A549 treated with AZD9567 at 1 μM for 4 hours (cell line): Measurements from ENCODE around the gene ICAM5. TPM values are rescaled to one million over a fixed set of nuclear protein-coding genes. Genes with fewer than 3 reads are reported as not detected.

Source experiments
- total RNA-seq: library from RNA; stranded (reverse); fragments of 200-300 nt; extraction: Qiagen RNA extraction; gene quantifications from 5 replicates; pipeline ENCODE4 v1.2.3, GENCODE V29; 2022; ENCODE audit not compliant: insufficient read depth

ICAM5 gene, protein sequence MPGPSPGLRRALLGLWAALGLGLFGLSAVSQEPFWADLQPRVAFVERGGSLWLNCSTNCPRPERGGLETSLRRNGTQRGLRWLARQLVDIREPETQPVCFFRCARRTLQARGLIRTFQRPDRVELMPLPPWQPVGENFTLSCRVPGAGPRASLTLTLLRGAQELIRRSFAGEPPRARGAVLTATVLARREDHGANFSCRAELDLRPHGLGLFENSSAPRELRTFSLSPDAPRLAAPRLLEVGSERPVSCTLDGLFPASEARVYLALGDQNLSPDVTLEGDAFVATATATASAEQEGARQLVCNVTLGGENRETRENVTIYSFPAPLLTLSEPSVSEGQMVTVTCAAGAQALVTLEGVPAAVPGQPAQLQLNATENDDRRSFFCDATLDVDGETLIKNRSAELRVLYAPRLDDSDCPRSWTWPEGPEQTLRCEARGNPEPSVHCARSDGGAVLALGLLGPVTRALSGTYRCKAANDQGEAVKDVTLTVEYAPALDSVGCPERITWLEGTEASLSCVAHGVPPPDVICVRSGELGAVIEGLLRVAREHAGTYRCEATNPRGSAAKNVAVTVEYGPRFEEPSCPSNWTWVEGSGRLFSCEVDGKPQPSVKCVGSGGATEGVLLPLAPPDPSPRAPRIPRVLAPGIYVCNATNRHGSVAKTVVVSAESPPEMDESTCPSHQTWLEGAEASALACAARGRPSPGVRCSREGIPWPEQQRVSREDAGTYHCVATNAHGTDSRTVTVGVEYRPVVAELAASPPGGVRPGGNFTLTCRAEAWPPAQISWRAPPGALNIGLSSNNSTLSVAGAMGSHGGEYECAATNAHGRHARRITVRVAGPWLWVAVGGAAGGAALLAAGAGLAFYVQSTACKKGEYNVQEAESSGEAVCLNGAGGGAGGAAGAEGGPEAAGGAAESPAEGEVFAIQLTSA
- 0.46 to 1.4 TPM (median 1.1 TPM) in 4 of 5 replicates, not detected in the other for total RNA-seq

DNA sequence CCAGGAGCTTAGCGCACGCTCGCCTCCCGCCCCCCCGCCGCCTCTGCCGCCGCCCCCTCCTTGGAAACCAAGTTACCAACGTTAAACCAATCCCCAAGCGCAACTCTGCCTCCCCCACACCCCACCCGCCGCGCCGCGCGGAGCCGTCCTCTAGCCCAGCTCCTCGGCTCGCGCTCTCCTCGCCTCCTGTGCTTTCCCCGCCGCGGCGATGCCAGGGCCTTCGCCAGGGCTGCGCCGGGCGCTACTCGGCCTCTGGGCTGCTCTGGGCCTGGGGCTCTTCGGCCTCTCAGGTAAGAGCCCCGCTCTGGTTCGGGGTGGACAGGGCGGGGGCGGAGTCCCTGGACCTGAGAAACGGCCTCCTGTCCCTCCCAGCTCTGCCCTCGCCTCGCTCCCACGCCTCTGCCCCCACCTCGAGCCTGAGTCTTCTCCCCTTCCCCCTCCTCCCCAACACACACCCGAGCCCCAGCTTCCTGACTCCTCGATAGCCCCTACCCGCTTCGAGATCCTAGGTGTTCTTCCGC is at the start of gene ICAM5:
ICAM5 (plus strand) TSS at position 117 of the 521 bp plus-strand sequence; CDS start at position 209, 92 bp downstream.

DNA sequence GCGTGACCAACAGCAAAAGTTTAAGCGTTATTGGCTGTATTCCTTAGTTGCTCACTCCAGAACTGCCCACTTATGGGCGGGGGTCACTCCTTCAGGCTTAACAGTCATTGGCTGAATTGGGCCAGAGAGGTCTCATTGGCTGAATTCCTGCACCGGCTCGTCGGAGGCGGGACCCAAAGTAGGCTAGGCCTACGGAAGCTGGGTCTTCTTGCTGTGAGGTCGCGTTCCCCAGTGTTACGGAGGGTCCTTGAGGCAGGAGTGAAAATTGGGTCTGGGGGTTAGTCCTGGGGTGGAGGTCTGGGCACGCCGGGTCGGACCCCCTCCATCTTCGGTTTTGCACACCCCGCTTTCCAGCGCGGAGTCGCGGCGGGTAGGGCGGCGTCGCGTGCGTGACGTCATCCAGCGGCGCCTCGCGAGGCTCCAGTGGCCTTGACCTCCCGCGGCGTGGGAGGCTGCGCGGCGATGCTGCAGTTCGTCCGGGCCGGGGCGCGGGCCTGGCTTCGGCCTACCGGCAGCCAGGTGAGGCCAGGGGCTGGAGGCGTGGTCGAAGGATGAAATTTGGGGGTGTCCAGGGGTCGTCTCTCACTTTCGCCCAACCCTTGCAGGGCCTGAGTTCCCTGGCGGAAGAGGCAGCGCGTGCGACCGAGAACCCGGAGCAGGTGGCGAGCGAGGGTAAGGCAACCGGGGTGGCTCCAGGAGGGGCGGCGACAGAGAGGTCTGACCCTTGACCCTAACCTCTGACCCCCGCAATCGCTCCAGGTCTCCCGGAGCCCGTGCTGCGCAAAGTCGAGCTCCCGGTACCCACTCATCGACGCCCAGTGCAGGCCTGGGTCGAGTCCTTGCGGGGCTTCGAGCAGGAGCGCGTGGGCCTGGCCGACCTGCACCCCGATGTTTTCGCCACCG is 37.7 kb upstream of the ICAM5 start, which contains the start of gene MRPL4:
MRPL4 (plus strand) TSS at position 423 of the 903 bp plus-strand sequence; CDS start at position 463, 40 bp downstream.

DNA sequence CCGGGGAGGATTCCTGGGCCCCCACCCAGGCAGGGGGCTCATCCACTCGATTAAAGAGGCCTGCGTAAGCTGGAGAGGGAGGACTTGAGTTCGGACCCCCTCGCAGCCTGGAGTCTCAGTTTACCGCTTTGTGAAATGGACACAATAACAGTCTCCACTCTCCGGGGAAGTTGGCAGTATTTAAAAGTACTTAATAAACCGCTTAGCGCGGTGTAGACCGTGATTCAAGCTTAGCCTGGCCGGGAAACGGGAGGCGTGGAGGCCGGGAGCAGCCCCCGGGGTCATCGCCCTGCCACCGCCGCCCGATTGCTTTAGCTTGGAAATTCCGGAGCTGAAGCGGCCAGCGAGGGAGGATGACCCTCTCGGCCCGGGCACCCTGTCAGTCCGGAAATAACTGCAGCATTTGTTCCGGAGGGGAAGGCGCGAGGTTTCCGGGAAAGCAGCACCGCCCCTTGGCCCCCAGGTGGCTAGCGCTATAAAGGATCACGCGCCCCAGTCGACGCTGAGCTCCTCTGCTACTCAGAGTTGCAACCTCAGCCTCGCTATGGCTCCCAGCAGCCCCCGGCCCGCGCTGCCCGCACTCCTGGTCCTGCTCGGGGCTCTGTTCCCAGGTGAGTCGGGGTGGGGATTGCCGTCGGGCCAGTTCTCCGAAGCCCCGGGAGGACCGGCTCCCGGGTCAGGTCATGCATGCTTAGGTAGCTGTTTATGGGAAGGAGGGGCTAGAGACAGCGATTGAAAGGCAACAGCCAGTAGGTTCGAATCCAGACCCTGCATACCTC is 18.9 kb upstream of the ICAM5 start, which contains the start of gene ICAM1:
ICAM1 (plus strand) TSS at position 505 of the 779 bp plus-strand sequence; CDS start at position 545, 40 bp downstream.

DNA sequence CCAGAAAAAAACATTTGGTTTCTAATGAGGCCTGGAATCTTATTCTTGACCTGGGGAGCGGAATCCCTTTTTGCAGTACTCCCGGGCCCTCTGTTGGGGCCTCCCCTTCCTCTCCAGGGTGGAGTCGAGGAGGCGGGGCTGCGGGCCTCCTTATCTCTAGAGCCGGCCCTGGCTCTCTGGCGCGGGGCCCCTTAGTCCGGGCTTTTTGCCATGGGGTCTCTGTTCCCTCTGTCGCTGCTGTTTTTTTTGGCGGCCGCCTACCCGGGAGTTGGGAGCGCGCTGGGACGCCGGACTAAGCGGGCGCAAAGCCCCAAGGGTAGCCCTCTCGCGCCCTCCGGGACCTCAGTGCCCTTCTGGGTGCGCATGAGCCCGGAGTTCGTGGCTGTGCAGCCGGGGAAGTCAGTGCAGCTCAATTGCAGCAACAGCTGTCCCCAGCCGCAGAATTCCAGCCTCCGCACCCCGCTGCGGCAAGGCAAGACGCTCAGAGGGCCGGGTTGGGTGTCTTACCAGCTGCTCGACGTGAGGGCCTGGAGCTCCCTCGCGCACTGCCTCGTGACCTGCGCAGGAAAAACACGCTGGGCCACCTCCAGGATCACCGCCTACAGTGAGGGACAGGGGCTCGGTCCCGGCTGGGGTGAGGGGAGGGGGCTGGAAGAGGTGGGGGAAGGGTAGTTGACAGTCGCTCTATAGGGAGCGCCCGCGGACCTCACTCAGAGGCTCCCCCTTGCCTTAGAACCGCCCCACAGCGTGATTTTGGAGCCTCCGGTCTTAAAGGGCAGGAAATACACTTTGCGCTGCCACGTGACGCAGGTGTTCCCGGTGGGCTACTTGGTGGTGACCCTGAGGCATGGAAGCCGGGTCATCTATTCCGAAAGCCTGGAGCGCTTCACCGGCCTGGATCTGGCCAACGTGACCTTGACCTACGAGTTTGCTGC is 2.7 kb upstream of the ICAM5 start, which contains the start of gene ICAM4:
ICAM4 (plus strand) TSS at position 153 of the 935 bp plus-strand sequence; CDS start at position 211, 58 bp downstream.

DNA sequence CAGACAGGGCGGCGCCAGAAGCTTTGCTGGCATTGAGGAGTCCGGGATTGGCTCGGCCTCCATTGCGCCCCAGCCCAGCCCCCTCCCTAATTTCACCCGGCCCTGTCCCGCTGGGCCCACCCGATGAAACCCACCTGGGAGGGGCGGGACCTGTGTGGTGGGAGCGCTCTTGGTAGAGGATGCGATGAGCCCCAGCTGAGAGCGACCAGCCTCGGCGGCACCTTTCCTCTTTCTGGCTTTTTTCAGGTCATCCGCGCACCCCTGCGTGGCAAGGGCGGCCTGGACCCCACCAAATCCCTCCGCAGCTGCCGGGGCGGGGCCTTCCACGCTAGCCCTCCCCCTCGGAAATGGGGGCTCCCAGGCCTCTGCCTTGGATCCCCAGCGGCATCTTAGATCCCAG is 19.7 kb downstream of the ICAM5 start, which contains the start of gene ZGLP1:
ZGLP1 (minus strand) TSS at position 393 of the 400 bp plus-strand sequence.

DNA sequence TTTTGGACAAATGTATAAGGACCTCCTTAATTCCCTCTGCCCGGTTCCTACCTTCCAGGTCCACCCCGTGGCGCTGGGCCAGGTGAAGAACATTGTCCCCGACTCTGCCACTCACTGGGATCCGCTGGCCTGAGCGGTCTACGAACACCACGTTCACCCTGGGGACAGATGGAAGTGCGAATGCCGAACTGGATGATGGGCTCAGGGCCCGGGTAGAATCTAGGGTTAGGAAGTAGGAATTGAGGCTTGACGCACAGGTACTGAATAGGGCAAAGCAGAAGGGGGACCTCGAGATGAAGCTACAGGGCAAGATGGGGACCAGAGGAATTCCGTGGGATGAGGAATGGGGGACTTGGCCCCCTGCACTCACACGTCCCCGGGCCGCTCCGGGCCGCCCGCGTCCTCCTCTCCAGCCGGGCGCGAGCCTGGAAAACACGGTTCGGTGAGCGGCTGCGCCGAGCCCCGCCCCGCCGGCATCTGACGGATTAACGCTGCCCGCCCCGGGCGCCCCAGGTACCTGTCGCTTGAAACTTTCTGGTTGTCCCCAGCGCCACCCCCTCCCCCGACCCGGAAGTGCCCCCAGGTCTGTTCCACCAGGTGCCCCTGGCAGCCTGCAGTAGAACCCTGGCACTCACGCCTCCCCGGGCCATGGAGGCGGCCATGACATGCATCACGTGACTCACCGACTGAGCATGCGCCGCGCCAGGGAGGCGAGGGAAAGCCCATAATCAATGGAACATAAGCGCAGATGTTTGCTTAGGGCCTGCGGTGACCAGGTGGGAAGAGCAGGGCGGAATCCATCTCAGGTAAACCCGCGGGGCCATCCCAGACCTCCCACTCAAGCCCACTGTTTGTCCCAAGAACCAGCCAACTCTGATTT is 25.8 kb downstream of the ICAM5 start, which contains the start of gene FDX2:
FDX2 (minus strand) TSS at position 681 of the 880 bp plus-strand sequence; CDS start at position 662, 19 bp downstream.

DNA sequence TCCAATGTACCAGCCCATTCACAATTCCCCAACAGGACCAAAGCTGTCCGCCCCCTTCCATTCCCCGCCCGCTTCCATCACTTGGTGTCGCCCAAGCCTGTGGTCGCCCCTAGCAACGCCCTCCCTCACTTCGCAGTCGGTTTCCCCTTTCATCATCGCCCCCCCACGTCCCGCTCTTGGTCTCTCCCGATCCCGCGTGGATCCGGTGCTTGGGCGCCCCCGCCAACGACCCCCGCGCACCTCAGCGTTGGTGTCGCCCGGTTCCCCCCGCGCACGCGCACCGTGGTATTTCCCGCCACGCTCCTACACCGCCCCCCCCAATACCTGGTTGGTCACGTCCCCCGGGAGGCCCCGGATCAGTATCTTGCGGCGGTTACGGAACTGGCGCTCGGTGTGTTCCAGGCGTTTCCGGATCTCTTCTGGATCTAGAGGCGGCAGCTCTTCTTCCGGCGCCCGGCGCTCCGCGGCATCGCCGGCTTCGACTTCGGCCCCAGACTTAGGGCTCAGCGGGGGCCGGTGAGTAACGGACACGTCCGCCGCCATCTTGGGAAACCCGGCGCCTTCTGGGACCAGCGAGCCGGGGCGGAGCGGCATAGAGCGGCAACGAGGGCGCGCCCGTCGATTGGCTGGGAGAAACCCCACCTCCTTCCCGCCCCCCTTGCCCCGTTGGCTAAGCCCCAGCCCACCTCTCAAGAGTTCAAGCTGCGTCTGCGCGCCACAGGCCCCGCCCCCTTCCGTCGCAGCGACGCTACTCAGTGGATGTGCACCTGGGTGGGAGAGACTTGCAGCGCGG is 43.4 kb downstream of the ICAM5 start, which contains the start of gene RAVER1:
RAVER1 (minus strand) TSS at position 565 of the 793 bp plus-strand sequence; CDS start at position 543, 22 bp downstream.

DNA sequence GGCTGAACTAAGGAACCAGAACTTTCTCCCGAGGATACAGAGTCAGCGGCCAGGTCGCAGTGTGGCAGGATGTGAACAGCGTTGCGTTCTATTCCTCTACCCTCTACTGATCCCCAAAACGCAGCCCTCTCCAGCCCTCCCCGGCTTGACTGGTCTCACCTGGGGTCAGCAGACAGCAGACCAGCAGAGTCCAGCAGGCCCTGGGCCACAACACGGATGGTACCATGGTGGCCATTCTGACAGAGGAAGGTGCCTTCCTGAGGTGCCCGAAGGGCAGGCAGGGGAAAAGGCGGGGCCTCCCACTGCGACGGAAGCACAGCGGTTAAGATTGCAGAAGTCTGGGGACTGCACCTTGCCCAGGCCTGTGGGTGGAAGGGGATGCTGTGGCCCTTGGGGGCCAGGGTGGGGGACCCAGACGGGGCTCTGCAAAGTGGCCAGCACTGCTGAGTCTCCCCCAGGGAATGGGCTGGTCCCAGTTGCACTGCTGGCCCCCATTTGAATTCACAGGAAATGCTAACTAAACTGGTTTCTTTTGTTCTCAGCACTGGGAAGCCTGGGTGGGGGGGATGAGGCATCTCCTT is 49.7 kb downstream of the ICAM5 start, which contains the start of gene ICAM3:
ICAM3 (minus strand) TSS at position 245 of the 581 bp plus-strand sequence; CDS start at position 235, 10 bp downstream.

Other genes with a start within 250 kb of the ICAM5 start
- gene SHFL, start 203.6 kb upstream of the ICAM5 start, total RNA-seq, result 4.8 to 8.3 TPM (median 6.9 TPM) in 5 replicates
- gene ANGPTL6, start 187.3 kb upstream of the ICAM5 start, total RNA-seq, result 0.06 to 0.22 TPM (median 0.13 TPM) in 4 of 5 replicates, not detected in the other
- 34.6 to 57.9 TPM (median 51.9 TPM) in 5 replicates for gene PPAN, start 183.6 kb upstream of the ICAM5 start, total RNA-seq
- 3.1 to 11.8 TPM (median 8.1 TPM) in 5 replicates for gene P2RY11, start 178.3 kb upstream of the ICAM5 start, total RNA-seq
- gene EIF3G, start 170.1 kb upstream of the ICAM5 start, total RNA-seq, result 160 to 183 TPM (median 169 TPM) in 5 replicates
- 62.9 to 71.3 TPM (median 69.5 TPM) in 5 replicates for gene DNMT1, start 95.0 kb upstream of the ICAM5 start, total RNA-seq
- 0.57 to 1.6 TPM (median 0.65 TPM) in 5 replicates for gene S1PR2, start 58.6 kb upstream of the ICAM5 start, total RNA-seq
- 51.0 to 77.2 TPM (median 72.9 TPM) in 5 replicates for gene MRPL4, start 37.7 kb upstream of the ICAM5 start, total RNA-seq
- 2.5 to 5.6 TPM (median 4.7 TPM) in 5 replicates for gene ICAM1, start 18.8 kb upstream of the ICAM5 start, total RNA-seq
- gene ICAM4, start 3.0 kb upstream of the ICAM5 start, total RNA-seq, result 0.06 to 0.20 TPM (median 0.09 TPM) in 4 of 5 replicates, not detected in the other
- gene ZGLP1, start 19.9 kb downstream of the ICAM5 start, total RNA-seq, result 2.1 to 3.4 TPM (median 2.3 TPM) in 4 of 5 replicates, not detected in the other
- 19.6 to 34.8 TPM (median 31.5 TPM) in 5 replicates for gene FDX2, start 26.1 kb downstream of the ICAM5 start, total RNA-seq
- gene RAVER1, start 43.6 kb downstream of the ICAM5 start, total RNA-seq, result 20.7 to 30.9 TPM (median 30.4 TPM) in 5 replicates
- gene ICAM3, start 49.7 kb downstream of the ICAM5 start, total RNA-seq, result 7.2 to 9.2 TPM (median 9.2 TPM) in 5 replicates
- 27.8 to 50.4 TPM (median 45.6 TPM) in 5 replicates for gene TYK2, start 90.6 kb downstream of the ICAM5 start, total RNA-seq
- gene CDC37, start 113.6 kb downstream of the ICAM5 start, total RNA-seq, result 140 to 202 TPM (median 189 TPM) in 5 replicates
- gene PDE4A, start 130.6 kb downstream of the ICAM5 start, total RNA-seq, result 2.5 to 4.2 TPM (median 3.8 TPM) in 5 replicates
- gene KEAP1, start 213.4 kb downstream of the ICAM5 start, total RNA-seq, result 48.2 to 57.6 TPM (median 51.6 TPM) in 5 replicates
- gene S1PR5, start 227.5 kb downstream of the ICAM5 start, total RNA-seq, result 1.5 to 2.4 TPM (median 1.9 TPM) in 5 replicates